K562 (cell line): ENCODE measurements around the gene PRPF6. TPM values are rescaled to one million over a fixed set of nuclear protein-coding genes. Genes with fewer than 3 reads are reported as not detected.

Experiments used
- CHAMP1 ChIP-seq: fragments of 450-650 bp; IDR thresholded peaks from 2 replicates; pipeline ENCODE4 v1.6.1; 2016; ENCODE audit warnings: mild to moderate bottlenecking
- DMBX1 ChIP-seq: fragments of 250-450 bp; sonication (Bioruptor Pico); IDR thresholded peaks from 2 replicates; pipeline ENCODE4 v1.8.0; 2022; ENCODE audit warnings: inconsistent platforms, mild to moderate bottlenecking, moderate library complexity, borderline replicate concordance
- E2F1 ChIP-seq: sonication (generic); formaldehyde crosslinking; IDR thresholded peaks from 2 replicates; pipeline ENCODE4 v1.8.1; 2023; ENCODE audit warnings: mild to moderate bottlenecking, missing genetic modification reagents, moderate library complexity
- ETS1 ChIP-seq: conservative IDR thresholded peaks from 2 replicates; pipeline ENCODE4 v1.6.1; 2011; ENCODE audit warnings: low read depth, mild to moderate bottlenecking, low read length; ENCODE audit not compliant: control insufficient read depth
- ETV1 ChIP-seq: fragments of 450-650 bp; conservative IDR thresholded peaks from 2 replicates; pipeline ENCODE4 v1.6.1; 2016; ENCODE audit warnings: missing genetic modification characterization, control low read depth, low read depth, missing compliant biosample characterization
- FOXK2 ChIP-seq, 2 experiments: fragments of 450-650 bp; IDR thresholded peaks in 1 of 2; conservative IDR thresholded peaks in 1 of 2; 2 replicates each; pipeline ENCODE4 v1.6.1; 2016; ENCODE audit warnings: low read depth in 2 of 2, mild to moderate bottlenecking in 1 of 2
- HDAC3 ChIP-seq: fragments of 450-650 bp; IDR thresholded peaks from 2 replicates; pipeline ENCODE4 v1.6.1; 2018; ENCODE audit warnings: borderline replicate concordance, mild to moderate bottlenecking, moderate library complexity; ENCODE audit not compliant: partially characterized antibody
- HDAC8 ChIP-seq: fragments of 450-650 bp; IDR thresholded peaks from 2 replicates; pipeline ENCODE4 v1.6.1; 2016; ENCODE audit warnings: mild to moderate bottlenecking, missing genetic modification characterization, moderate library complexity, missing compliant biosample characterization
- HNRNPH1 ChIP-seq: fragments of 200-400 bp; formaldehyde crosslinking; optimal IDR thresholded peaks from 2 replicates; pipeline ENCODE3; 2017; ENCODE audit warnings: low read depth, mild to moderate bottlenecking, low read length, moderate library complexity
- NELFE ChIP-seq: IDR thresholded peaks from 2 replicates; pipeline ENCODE4 v1.6.1; 2011; ENCODE audit warnings: mild to moderate bottlenecking; ENCODE audit not compliant: insufficient read depth, insufficient read length
- OTX1 ChIP-seq: fragments of 450-650 bp; formaldehyde crosslinking; IDR thresholded peaks from 2 replicates; pipeline ENCODE4 v1.4.0; 2022; ENCODE audit warnings: mild to moderate bottlenecking
- POLR2B ChIP-seq: fragments of 450-650 bp; IDR thresholded peaks from 2 replicates; pipeline ENCODE4 v1.6.1; 2018; ENCODE audit warnings: low read depth; ENCODE audit not compliant: partially characterized antibody
- POLR2G ChIP-seq: fragments of 200-400 bp; formaldehyde crosslinking; IDR thresholded peaks from 2 replicates; pipeline ENCODE4 v1.6.1; 2017; ENCODE audit warnings: low read depth, mild to moderate bottlenecking, antibody characterized with exemption, low read length, moderate library complexity
- SAP30 ChIP-seq: fragments of 200-600 bp; sonication (generic); IDR thresholded peaks from 2 replicates; pipeline ENCODE4 v1.6.1; 2012; ENCODE audit warnings: borderline replicate concordance, low read depth, mild to moderate bottlenecking, moderate library complexity, low read length, control low read depth, inconsistent platforms; ENCODE audit not compliant: insufficient read depth, poor library complexity, severe bottlenecking
- TCF7L2 ChIP-seq: fragments of 150-350 bp; IDR thresholded peaks from 2 replicates; pipeline ENCODE4 v1.6.1; 2016; ENCODE audit warnings: low read depth, mild to moderate bottlenecking, low read length, moderate library complexity
- USF1 ChIP-seq: sonication (generic); formaldehyde crosslinking; IDR thresholded peaks from 2 replicates; pipeline ENCODE4 v1.9.0; 2022; ENCODE audit warnings: mild to moderate bottlenecking, missing genetic modification reagents
- ZBTB12 ChIP-seq: fragments of 250-450 bp; sonication (Bioruptor Pico); IDR thresholded peaks from 2 replicates; pipeline ENCODE4 v1.4.0; 2020
- ZNF830 ChIP-seq: fragments of 250-450 bp; sonication (Bioruptor Pico); IDR thresholded peaks from 2 replicates; pipeline ENCODE4 v1.5.0; 2021; ENCODE audit warnings: mild to moderate bottlenecking
- polyA plus RNA-seq, 8 experiments: library from polyadenylated mRNA; depleted of rRNA in 4 of 8; stranded (reverse) in 5 of 8; unstranded in 3 of 8; fragments of >200 nt; fragmentation: Nextera tagmentation in 2 of 8; fragmentation: Illumina TruSeq in 1 of 8; extraction: Ambion mirVana in 2 of 8; extraction: Trizol in 1 of 8; gene quantifications; 2 replicates each; pipeline versions ENCODE4 v1.2.1 to v1.2.3, GENCODE V29; 2011 to 2014; ENCODE audit warnings: inconsistent platforms in 1 of 8, missing spikeins in 1 of 8
- total RNA-seq, 7 experiments: library from RNA; depleted of rRNA in 6 of 7; stranded (reverse); fragments of >200 nt in 6 of 7; fragmentation: Illumina TruSeq in 2 of 7; extraction: Trizol in 2 of 7; gene quantifications; 2 replicates each; pipeline versions ENCODE4 v1.2.1 to v1.2.3, GENCODE V29; 2011 to 2021; ENCODE audit warnings: low replicate concordance in 1 of 7

Gene PRPF6
- total and polyA plus RNA-seq, 9 of the 15 experiments (the other 6 are each of a cell fraction or from before 2014, with no cell fraction given): 4.2 to 83.2 (median 59.9) TPM

- no peak for TF ChIP-seq HNRNPH1
- no peak for TF ChIP-seq E2F1 (CRISPR knock-in tag)
- TF ChIP-seq DMBX1: no peak
- TF ChIP-seq OTX1: peak; percentile 78; the same call in 1 of the 2 replicates
- no peak; the same call in 1 of the 2 replicates for TF ChIP-seq ETS1
- TF ChIP-seq USF1: no peak
- TF ChIP-seq SAP30: no peak
- TF ChIP-seq FOXK2 (conservative IDR thresholded peaks at IDR 0.05 in 1 of 2, IDR thresholded peaks at IDR 0.05 in 1 of 2; ENCODE audit: low read depth in 2 of 2): peak in 1 of 2 experiments; percentile 58; a peak in 1 of 4 replicates
- TF ChIP-seq POLR2B: peak; percentile 51
- peak; percentile 59 for TF ChIP-seq POLR2G
- no peak for TF ChIP-seq TCF7L2
- TF ChIP-seq NELFE: no peak
- no peak for TF ChIP-seq CHAMP1
- 0 out of 2 replicates have a peak, but pooled peaks have one; percentile 23 for TF ChIP-seq ETV1 (tag)
- no peak for TF ChIP-seq ZNF830 (CRISPR knock-in tag)
- no peak for TF ChIP-seq HDAC3
- no peak for TF ChIP-seq ZBTB12
- TF ChIP-seq HDAC8 (tag): no peak
Observed at GRCh38 chr20:63941282-63942081, 39.5 kb upstream of the PRPF6 start (continued).
